Astrocyte of the spinal cord (primary cell): ENCODE data around the gene CSK.
A peak's percentile ranks its signal among the peaks of the same experiment; 100 is the strongest.

Experiments used
- DNase-seq: peaks from one replicate; pipeline ENCODE4 v3.0.0; 2011; ENCODE audit warnings: low read depth, low spot score
- H3K4me3 ChIP-seq: 2 replicates; pipeline ENCODE4 v1.5.1; 2011; ENCODE audit warnings: low read depth, mild to moderate bottlenecking, low read length, moderate library complexity
- in situ Hi-C: cut with HindIII; loops from 2 replicates; pipeline ENCODE4 v1.10.0; 2017; ENCODE audit warnings: low sequenced_read_pairs
- TF ChIP-seq, protein P1 (sequence below): IDR thresholded peaks from 2 replicates; pipeline ENCODE4 v1.5.1; 2012; ENCODE audit warnings: low read depth, mild to moderate bottlenecking, low read length, inconsistent platforms

Gene CSK

DNA sequence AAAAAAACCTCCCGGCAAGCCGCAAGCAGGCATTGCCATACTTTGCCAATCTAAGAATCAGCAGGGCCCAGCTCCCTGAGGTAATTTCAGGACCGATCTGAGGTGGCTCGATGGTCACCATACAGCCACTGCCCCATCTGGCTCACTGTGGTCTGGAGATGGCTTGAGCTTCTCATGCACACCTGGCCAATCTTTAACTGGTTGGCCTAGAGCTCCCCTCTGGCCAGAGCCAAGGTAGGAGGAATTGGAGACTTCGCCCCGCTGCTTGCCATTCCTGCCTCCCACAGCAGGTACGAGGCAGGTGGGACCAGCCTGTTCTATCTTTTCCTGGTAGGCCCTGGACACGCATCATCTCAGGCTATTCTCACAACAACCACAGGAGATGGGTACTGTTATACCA is 23.1 kb upstream of the CSK start:
- no peak for DNase-seq
- no peak overlapping the region for H3K4me3 ChIP-seq
- in situ Hi-C loops, result no loop called here
- TF ChIP-seq, protein P1, sequence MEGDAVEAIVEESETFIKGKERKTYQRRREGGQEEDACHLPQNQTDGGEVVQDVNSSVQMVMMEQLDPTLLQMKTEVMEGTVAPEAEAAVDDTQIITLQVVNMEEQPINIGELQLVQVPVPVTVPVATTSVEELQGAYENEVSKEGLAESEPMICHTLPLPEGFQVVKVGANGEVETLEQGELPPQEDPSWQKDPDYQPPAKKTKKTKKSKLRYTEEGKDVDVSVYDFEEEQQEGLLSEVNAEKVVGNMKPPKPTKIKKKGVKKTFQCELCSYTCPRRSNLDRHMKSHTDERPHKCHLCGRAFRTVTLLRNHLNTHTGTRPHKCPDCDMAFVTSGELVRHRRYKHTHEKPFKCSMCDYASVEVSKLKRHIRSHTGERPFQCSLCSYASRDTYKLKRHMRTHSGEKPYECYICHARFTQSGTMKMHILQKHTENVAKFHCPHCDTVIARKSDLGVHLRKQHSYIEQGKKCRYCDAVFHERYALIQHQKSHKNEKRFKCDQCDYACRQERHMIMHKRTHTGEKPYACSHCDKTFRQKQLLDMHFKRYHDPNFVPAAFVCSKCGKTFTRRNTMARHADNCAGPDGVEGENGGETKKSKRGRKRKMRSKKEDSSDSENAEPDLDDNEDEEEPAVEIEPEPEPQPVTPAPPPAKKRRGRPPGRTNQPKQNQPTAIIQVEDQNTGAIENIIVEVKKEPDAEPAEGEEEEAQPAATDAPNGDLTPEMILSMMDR, result no peak

DNA sequence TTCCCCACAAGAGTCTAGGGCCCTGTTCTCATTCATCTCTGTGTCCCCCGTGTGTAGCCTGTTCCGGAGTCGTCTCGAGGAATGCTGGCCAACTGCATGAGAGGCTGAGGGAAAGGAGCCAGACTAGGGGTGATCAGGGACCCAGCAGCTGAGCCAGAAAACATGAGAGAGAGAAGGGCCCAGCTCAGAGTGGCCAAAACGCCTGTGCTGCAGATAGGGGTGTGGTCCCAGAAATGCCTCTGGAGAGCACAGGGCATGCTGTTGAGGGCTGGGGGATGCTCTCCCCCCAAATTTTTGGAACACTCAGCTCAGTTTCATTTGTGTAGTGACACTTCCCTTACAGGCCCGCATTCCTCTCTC is 19.1 kb upstream of the CSK start:
- in situ Hi-C loops, result no loop called here
- TF ChIP-seq, protein P1, result no peak
- no peak for DNase-seq
- H3K4me3 ChIP-seq, result no peak overlapping the region

DNA sequence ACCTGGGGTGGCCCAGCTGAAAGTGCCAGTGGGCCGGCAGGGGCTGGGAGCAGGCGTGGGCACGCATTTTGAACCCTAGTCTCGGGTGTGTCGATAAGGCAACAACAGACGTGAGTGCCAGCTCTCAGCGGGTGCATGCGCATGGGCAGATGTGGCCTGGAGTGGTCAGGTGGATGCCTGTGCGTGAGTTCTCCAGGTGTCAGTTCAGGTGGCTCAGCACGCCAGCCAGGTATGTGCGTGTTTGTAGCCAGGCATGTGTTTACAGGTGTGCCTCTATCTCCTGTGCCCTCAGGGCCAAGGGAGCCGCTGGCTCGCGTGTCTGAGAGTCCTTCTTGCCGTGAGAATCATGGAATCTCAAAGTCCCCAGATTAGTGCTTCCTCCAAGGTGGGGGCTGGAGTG is 18.5 kb upstream of the CSK start:
- H3K4me3 ChIP-seq, result no peak overlapping the region
- DNase-seq, result no peak
- TF ChIP-seq, protein P1, result no peak
- in situ Hi-C loops, result no loop called here

DNA sequence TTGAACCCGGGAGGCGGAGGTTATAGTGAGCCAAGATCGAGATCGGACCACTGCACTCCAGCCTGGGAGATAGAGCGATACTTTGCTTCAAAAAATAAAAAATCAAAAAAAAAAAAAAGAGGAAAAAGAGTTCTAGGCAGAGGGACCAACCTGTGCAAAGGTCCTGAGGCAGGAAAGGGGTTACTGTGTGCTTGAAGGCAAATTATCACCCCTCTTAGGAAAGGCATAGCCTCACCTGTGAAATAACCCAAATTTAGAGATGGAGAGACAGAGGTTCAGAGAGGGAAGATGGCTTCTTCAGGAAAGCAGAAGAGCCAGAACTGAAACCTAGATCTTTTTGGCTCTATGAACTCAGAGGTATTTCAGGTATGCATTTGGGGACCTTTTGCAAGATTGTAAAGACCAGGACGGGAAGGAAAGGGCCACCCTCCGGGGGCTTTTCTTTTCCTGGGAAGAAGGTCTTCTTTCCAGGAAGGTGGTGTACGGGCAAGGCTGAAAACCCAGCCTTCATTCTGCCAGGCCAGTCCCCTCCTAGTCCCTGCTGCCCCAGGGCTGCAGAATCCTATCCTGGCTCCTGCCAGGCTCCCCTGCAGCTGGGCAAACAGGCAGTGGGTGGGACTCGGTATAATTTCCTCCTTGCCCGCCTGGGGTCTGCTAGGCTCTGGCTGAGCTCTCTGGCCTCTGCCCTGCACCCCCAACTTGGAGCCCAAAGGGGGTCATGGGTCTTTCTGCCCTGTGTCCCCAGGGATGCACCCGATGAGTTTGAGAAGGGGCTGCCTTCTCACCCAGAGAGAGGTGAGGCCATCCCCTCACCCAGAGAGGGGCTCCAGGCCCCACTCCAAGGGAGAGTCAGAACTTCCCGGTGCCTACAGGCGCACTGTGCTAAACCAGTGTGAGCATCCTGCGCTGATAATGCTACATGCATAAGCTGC is 14.4 kb upstream of the CSK start:
- H3K4me3 ChIP-seq, result no peak overlapping the region
- in situ Hi-C loops, result no loop called here
- DNase-seq, result no peak
- TF ChIP-seq, protein P1, result no peak

DNA sequence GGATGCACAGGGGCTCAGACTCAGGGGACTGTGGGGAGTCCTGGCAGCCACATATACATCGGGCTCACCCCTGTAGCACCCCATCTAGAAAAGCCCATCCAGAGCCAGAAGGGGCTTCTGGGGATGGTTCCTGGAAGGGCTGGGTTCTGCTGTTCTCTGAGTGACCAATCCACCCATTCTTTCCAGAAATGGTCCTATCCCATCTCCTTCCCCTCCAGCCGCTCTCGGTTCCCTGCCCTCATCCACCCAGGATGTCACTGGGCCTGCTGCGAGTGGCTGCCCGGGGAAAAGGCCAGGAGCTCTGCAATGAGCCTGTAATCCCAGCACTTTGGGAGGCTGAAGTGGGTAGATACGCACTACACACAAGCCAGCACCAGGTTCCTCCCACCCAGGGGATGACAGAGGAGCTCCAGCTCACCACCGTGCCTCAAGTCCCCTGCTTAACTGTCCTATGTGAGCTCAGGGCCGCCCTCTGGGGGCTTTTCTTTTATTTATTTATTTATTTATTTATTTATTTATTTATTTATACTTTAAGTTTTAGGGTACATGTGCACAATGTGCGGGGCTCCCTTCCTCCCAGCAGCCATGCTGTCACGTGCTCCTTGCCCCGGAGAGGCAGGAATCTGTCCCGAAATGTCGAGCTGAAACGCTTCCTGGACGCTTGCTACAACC is 13.6 kb upstream of the CSK start:
- in situ Hi-C loops, result no loop called here
- TF ChIP-seq, protein P1, result no peak
- no peak for DNase-seq
- no peak overlapping the region for H3K4me3 ChIP-seq

DNA sequence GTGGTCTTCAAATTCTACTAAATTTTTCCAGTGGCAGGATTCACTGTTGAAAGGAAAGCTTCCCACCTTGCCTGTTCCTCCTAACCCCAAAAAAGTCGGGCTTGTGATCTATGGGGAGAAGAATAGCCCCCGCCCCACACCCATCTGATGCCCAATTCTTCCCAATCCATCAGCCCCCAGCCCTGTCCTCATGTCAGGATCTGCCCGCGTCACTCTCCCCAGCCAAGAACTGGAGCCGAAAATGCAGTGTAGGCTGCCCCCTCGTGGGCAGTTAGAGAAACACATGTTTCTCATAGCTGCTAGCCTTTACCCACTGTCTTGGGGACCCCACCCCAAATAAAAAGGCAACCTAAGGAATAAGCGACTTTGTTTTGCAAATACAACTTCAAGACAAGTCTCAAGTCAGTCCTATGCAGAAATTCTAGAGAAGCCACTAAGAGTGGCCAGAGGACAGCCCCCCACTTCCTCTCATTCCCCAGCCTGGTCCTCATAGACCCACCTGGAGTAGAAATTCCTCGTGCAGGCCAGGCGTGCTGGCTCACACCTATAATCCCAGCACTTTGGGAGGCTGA is 13.0 kb upstream of the CSK start:
- in situ Hi-C loops, result no loop called here
- no peak overlapping the region for H3K4me3 ChIP-seq
- peak; percentile 33 for DNase-seq
- TF ChIP-seq, protein P1, result peak; percentile 67
